Esophagus muscularis mucosa (tissue), 4 donors: Measurements from ENCODE around the gene COPZ1.

Experiments
- EP300 ChIP-seq: sonication (generic); formaldehyde crosslinking; IDR thresholded peaks from one replicate; pipeline ENCODE4 v1.6.1; 2017; ENCODE audit warnings: antibody characterized with exemption
- POLR2A ChIP-seq: fragments of 450-650 bp; IDR thresholded peaks from one replicate; pipeline ENCODE4 v1.6.1; 2017; ENCODE audit warnings: antibody characterized with exemption, moderate library complexity, mild to moderate bottlenecking, low read depth
- POLR2AphosphoS5 ChIP-seq, 2 donors: sonication (generic); formaldehyde crosslinking; IDR thresholded peaks; one replicate each; pipeline ENCODE4 v1.6.1; 2017; ENCODE audit warnings: antibody characterized with exemption in 2 of 2
- TF ChIP-seq, protein P1 (sequence below), 3 experiments: fragments of 200-600 bp in 2 of 3; fragments of 450-650 bp in 1 of 3; sonication (generic) in 2 of 3; IDR thresholded peaks; one replicate each; pipeline ENCODE4 v1.5.1; 2017 to 2019; ENCODE audit warnings: antibody characterized with exemption in 3 of 3, mild to moderate bottlenecking in 2 of 3, moderate library complexity in 1 of 3

DNA sequence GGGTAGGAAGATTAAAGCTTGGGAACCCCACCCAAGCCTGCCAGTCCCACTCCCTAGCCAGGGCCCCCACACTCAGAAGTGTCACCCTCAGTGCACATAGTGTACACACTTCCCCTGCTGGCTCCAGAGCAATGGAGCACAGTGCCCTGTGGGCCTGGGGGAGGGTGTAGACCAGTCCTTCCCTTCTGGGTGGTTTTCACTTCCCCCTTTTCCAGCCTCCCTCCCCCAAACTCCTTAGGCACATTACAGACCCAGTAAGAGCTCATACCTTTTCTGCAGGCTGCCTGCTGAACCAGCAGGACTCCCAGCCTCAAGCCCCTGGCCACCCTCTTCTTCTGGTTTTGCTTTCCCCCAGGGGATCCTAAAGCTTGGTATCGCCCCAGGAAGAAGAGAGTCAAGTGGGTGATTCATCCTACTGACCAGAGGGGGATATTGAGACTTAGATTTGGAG is 59.7 kb downstream of the COPZ1 start, which contains the start of gene ZNF385A:
- TF ChIP-seq, protein P1, sequence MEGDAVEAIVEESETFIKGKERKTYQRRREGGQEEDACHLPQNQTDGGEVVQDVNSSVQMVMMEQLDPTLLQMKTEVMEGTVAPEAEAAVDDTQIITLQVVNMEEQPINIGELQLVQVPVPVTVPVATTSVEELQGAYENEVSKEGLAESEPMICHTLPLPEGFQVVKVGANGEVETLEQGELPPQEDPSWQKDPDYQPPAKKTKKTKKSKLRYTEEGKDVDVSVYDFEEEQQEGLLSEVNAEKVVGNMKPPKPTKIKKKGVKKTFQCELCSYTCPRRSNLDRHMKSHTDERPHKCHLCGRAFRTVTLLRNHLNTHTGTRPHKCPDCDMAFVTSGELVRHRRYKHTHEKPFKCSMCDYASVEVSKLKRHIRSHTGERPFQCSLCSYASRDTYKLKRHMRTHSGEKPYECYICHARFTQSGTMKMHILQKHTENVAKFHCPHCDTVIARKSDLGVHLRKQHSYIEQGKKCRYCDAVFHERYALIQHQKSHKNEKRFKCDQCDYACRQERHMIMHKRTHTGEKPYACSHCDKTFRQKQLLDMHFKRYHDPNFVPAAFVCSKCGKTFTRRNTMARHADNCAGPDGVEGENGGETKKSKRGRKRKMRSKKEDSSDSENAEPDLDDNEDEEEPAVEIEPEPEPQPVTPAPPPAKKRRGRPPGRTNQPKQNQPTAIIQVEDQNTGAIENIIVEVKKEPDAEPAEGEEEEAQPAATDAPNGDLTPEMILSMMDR (IDR thresholded peaks at IDR 0.05), result no peak
- no peak for TF ChIP-seq POLR2A
- no peak for TF ChIP-seq POLR2AphosphoS5 (IDR thresholded peaks at IDR 0.05)
- no peak for TF ChIP-seq EP300
